Neural cell (in vitro differentiated cells): ENCODE data around the gene PDHA2. TPM values are rescaled to one million over a fixed set of nuclear protein-coding genes. Genes with fewer than 3 reads are reported as not detected.
"Not testable (repeated sequence)": the region's sequence is repeated elsewhere in the genome, so short reads cannot be mapped to it uniquely, and the experiment has no call there.

Experiments
- H2AFZ ChIP-seq: fragments of 200-600, 300-800 bp; sonication (generic), shearing (Covaris generic); 2 replicates; pipeline ENCODE4 v1.6.0; 2014; ENCODE audit warnings: low read depth, mild to moderate bottlenecking, antibody characterized with exemption, low read length, moderate library complexity
- H3F3A ChIP-seq: fragments of 200-600 bp; shearing (Covaris generic); 2 replicates; pipeline ENCODE4 v1.6.1; 2016; ENCODE audit warnings: mild to moderate bottlenecking, moderate library complexity, mixed read lengths, antibody characterized with exemption, low read length; ENCODE audit not compliant: insufficient read depth, poor library complexity, severe bottlenecking
- H3K27ac ChIP-seq: fragments of 200-600, 300-800 bp; sonication (generic), shearing (Covaris generic); 2 replicates; pipeline ENCODE4 v1.5.1; 2014; ENCODE audit warnings: mild to moderate bottlenecking, low read length, moderate library complexity
- H3K27me3 ChIP-seq: fragments of 300-800, 200-600 bp; sonication (generic), shearing (Covaris generic); 2 replicates; pipeline ENCODE4 v1.6.0; 2014; ENCODE audit warnings: mild to moderate bottlenecking, low read depth, low read length, moderate library complexity; ENCODE audit not compliant: insufficient read depth
- H3K36me3 ChIP-seq: fragments of 300-800, 200-600 bp; sonication (generic), shearing (Covaris generic); 2 replicates; pipeline ENCODE4 v1.5.1; 2014; ENCODE audit warnings: mild to moderate bottlenecking, antibody characterized with exemption, low read length, moderate library complexity; ENCODE audit not compliant: insufficient read depth
- H3K4me2 ChIP-seq: fragments of 300-800, 200-600 bp; sonication (generic), shearing (Covaris generic); 2 replicates; pipeline ENCODE4 v1.6.0; 2014; ENCODE audit warnings: mild to moderate bottlenecking, low read length
- H3K4me3 ChIP-seq: fragments of 300-800, 200-600 bp; sonication (generic), shearing (Covaris generic); 2 replicates; pipeline ENCODE4 v1.5.1; 2014; ENCODE audit warnings: mild to moderate bottlenecking, low read length, moderate library complexity
- H3K79me2 ChIP-seq: fragments of 200-600 bp; shearing (Covaris generic); replicated peaks from 2 replicates; pipeline ENCODE4 v1.6.0; 2014; ENCODE audit warnings: mild to moderate bottlenecking, low read length, moderate library complexity; ENCODE audit not compliant: insufficient read depth
- H3K9ac ChIP-seq: fragments of 300-800, 200-600 bp; sonication (generic), shearing (Covaris generic); 2 replicates; pipeline ENCODE4 v1.6.1; 2016; ENCODE audit warnings: mild to moderate bottlenecking, low read length, mixed read lengths
- H3K9me2 ChIP-seq: fragments of 200-600 bp; shearing (Covaris generic); 2 replicates; pipeline ENCODE4 v1.6.1; 2016; ENCODE audit warnings: mild to moderate bottlenecking, low read length, mixed read lengths; ENCODE audit not compliant: insufficient read depth
- H3K9me3 ChIP-seq: fragments of 200-600, 300-800 bp; sonication (generic), shearing (Covaris generic); 2 replicates; pipeline ENCODE4 v1.6.1; 2016; ENCODE audit warnings: mild to moderate bottlenecking, mixed run types, low read length, moderate library complexity, mixed read lengths
- H4K20me1 ChIP-seq: fragments of 200-600 bp; shearing (Covaris generic); 2 replicates; pipeline ENCODE4 v1.6.1; 2016; ENCODE audit warnings: mild to moderate bottlenecking, mixed run types; ENCODE audit not compliant: insufficient read depth
- EP300 ChIP-seq: fragments of 450-650 bp; conservative IDR thresholded peaks from 2 replicates; pipeline ENCODE4 v1.6.1; 2014; ENCODE audit warnings: antibody characterized with exemption, mild to moderate bottlenecking, moderate library complexity; ENCODE audit not compliant: poor library complexity, severe bottlenecking
- EZH2 ChIP-seq: fragments of 200-600, 300-800 bp; shearing (Covaris generic), sonication (generic); IDR thresholded peaks from 2 replicates; pipeline ENCODE4 v1.6.1; 2014; ENCODE audit warnings: antibody characterized with exemption, low read length, borderline replicate concordance, mild to moderate bottlenecking; ENCODE audit not compliant: insufficient read depth, poor library complexity, severe bottlenecking
- MXI1 ChIP-seq: fragments of 450-650 bp; conservative IDR thresholded peaks from 2 replicates; pipeline ENCODE4 v1.6.1; 2014; ENCODE audit warnings: antibody characterized with exemption, mild to moderate bottlenecking; ENCODE audit not compliant: poor library complexity, severe bottlenecking
- POLR2AphosphoS5 ChIP-seq: IDR thresholded peaks from 2 replicates; pipeline ENCODE4 v1.6.1; 2012
- RAD21 ChIP-seq: fragments of 450-650 bp; conservative IDR thresholded peaks from 2 replicates; pipeline ENCODE4 v1.6.1; 2014; ENCODE audit warnings: antibody characterized with exemption, mild to moderate bottlenecking, moderate library complexity
- SMC3 ChIP-seq: fragments of 450-650 bp; conservative IDR thresholded peaks from 2 replicates; pipeline ENCODE4 v1.6.1; 2014; ENCODE audit warnings: antibody characterized with exemption, mild to moderate bottlenecking, moderate library complexity; ENCODE audit not compliant: poor library complexity
- TAF1 ChIP-seq: IDR thresholded peaks from 2 replicates; pipeline ENCODE4 v1.6.1; 2012; ENCODE audit warnings: low read depth
- polyA plus RNA-seq: library from polyadenylated mRNA; depleted of rRNA; stranded (reverse); fragments of >200 nt; gene quantifications from 2 replicates; pipeline ENCODE4 v1.2.3, GENCODE V29; 2014
- TF ChIP-seq, protein P1 (sequence below): fragments of 450-650 bp; IDR thresholded peaks from 2 replicates; pipeline ENCODE4 v1.5.1; 2014; ENCODE audit warnings: antibody characterized with exemption, mild to moderate bottlenecking, moderate library complexity; ENCODE audit not compliant: poor library complexity, severe bottlenecking
- TF ChIP-seq, protein P2 (sequence below): IDR thresholded peaks from 2 replicates; pipeline ENCODE4 v1.6.1; 2012; ENCODE audit warnings: borderline replicate concordance

Gene PDHA2
- polyA plus RNA-seq, 1 donor from 2014 or later = not detected

DNA sequence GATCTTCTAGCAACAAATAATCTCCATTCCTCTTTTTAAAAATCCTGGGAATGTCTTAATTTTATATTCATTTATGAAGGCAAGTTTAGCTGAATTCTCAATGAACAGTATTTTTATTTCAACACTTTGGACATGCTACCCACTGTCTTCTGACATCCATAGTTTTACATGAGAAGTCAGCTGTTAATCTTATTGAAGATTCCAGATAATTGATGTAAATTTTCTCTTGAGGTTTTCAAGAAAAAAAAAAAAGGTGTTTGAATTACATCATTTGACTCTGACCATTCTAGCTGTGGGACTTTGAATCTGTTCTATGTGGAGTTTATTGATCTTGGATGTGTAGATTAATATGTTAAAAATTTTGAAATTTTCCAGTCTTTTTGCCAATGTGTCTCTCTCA is 28.0 kb downstream of the PDHA2 start:
- Histone ChIP-seq H3K4me3 (no peak overlapping the region), H3K79me2 (no peaks in the 10 kb centered on the region), H4K20me1 (no peaks in the 10 kb centered on the region), H3K27ac (no peak overlapping the region), H3K9ac (no peak overlapping the region), H3F3A (no peaks in the 10 kb centered on the region), H3K27me3 (no peaks in the 10 kb centered on the region), H2AFZ (no peak overlapping the region), H3K9me2 (no peaks in the 10 kb centered on the region), H3K9me3 (peaks cover 2% of the 10 kb centered on the region), H3K4me2 (no peak overlapping the region), H3K36me3 (no peaks in the 10 kb centered on the region)
- TF ChIP-seq, protein P1, sequence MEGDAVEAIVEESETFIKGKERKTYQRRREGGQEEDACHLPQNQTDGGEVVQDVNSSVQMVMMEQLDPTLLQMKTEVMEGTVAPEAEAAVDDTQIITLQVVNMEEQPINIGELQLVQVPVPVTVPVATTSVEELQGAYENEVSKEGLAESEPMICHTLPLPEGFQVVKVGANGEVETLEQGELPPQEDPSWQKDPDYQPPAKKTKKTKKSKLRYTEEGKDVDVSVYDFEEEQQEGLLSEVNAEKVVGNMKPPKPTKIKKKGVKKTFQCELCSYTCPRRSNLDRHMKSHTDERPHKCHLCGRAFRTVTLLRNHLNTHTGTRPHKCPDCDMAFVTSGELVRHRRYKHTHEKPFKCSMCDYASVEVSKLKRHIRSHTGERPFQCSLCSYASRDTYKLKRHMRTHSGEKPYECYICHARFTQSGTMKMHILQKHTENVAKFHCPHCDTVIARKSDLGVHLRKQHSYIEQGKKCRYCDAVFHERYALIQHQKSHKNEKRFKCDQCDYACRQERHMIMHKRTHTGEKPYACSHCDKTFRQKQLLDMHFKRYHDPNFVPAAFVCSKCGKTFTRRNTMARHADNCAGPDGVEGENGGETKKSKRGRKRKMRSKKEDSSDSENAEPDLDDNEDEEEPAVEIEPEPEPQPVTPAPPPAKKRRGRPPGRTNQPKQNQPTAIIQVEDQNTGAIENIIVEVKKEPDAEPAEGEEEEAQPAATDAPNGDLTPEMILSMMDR = no peak
- no peak for TF ChIP-seq MXI1
- TF ChIP-seq SMC3 = no peak

DNA sequence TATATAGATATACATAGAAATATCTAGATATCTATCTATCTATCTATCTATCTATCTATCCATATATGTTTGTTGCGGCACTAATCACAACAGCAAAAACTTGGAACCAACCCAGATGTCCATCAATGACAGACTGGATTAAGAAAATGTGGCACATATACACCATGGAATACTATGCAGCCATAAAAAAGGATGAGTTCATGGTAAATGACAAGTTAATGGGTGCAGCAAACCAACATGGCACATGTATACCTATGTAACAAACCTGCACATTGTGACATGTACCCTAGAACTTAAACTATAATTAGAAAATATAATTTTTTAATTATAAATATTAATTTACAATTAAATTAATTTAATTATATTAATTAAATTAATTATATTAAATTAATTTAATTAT is 29.5 kb downstream of the PDHA2 start:
- not testable (repeated sequence) for H3K9me3 ChIP-seq, H3K36me3 ChIP-seq, H3K9ac ChIP-seq, H3K9me2 ChIP-seq, H3F3A ChIP-seq, H4K20me1 ChIP-seq, H3K79me2 ChIP-seq, H3K4me2 ChIP-seq, H3K4me3 ChIP-seq, H3K27ac ChIP-seq, H3K27me3 ChIP-seq, H2AFZ ChIP-seq

DNA sequence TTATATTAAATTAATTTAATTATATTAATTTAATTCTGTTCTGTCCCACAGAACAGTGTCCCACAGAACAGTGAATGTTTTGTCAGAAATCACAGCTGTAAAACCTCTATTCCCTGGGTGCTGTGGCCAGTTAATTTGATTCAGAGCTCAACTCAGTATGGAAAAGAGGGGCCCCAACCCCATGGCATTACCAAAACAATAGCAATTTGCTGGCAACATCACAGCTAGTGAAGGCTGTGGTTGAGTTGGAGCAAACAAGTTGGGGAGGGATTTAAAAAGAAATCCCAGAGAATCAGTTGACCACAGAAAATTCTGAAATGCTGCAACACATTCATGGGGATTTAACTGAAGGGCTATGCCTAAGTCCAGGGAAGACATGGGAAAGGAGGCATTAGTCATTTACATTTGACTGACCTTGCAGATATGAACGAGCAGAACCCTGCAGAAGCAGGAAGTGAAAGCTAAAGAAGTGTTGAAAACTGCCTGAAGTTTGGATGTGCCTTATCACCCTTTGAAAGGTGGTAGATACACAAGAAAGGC is 30.1 kb downstream of the PDHA2 start:
- Histone ChIP-seq H3K9me2 (no peaks in the 10 kb centered on the region), H3K79me2 (no peaks in the 10 kb centered on the region), H3K4me2 (no peak overlapping the region), H3K9ac (no peak overlapping the region), H3K27ac (no peak overlapping the region), H2AFZ (no peak overlapping the region), H3K36me3 (no peaks in the 10 kb centered on the region), H3K4me3 (no peak overlapping the region), H3K27me3 (no peaks in the 10 kb centered on the region), H3K9me3 (peaks cover 2% of the 10 kb centered on the region), H4K20me1 (no peaks in the 10 kb centered on the region), H3F3A (no peaks in the 10 kb centered on the region)
- TF ChIP-seq EP300 (no peak), POLR2AphosphoS5 (no peak), MXI1 (no peak), RAD21 (no peak), EZH2 (no peak), SMC3 (no peak), TAF1 (no peak)
- TF ChIP-seq, protein P1 = no peak
- TF ChIP-seq, protein P2, sequence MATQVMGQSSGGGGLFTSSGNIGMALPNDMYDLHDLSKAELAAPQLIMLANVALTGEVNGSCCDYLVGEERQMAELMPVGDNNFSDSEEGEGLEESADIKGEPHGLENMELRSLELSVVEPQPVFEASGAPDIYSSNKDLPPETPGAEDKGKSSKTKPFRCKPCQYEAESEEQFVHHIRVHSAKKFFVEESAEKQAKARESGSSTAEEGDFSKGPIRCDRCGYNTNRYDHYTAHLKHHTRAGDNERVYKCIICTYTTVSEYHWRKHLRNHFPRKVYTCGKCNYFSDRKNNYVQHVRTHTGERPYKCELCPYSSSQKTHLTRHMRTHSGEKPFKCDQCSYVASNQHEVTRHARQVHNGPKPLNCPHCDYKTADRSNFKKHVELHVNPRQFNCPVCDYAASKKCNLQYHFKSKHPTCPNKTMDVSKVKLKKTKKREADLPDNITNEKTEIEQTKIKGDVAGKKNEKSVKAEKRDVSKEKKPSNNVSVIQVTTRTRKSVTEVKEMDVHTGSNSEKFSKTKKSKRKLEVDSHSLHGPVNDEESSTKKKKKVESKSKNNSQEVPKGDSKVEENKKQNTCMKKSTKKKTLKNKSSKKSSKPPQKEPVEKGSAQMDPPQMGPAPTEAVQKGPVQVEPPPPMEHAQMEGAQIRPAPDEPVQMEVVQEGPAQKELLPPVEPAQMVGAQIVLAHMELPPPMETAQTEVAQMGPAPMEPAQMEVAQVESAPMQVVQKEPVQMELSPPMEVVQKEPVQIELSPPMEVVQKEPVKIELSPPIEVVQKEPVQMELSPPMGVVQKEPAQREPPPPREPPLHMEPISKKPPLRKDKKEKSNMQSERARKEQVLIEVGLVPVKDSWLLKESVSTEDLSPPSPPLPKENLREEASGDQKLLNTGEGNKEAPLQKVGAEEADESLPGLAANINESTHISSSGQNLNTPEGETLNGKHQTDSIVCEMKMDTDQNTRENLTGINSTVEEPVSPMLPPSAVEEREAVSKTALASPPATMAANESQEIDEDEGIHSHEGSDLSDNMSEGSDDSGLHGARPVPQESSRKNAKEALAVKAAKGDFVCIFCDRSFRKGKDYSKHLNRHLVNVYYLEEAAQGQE = no peak
